ENCODE results near the gene PNPLA8.

Gene PNPLA8

DNA sequence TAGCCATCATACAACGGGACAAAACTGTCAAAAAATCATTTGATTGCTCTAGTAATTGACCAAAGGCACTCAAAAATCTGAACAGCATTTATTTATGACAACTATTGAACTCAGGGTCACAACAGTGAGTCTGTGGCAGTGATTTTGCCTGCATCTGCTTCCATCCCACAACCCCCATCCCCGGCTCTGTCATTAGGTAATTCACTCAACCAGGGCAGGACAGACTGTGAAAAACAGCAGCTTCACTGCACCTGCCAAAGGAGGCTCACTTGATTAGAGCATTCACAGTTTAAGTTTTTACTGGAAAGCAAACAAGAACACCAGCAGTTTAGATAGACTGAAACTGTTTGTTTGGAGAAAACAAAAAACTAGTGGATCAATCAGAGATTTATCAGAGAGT lies 91.9 kb downstream of the PNPLA8 start:
- DNase-seq = no peak

DNA sequence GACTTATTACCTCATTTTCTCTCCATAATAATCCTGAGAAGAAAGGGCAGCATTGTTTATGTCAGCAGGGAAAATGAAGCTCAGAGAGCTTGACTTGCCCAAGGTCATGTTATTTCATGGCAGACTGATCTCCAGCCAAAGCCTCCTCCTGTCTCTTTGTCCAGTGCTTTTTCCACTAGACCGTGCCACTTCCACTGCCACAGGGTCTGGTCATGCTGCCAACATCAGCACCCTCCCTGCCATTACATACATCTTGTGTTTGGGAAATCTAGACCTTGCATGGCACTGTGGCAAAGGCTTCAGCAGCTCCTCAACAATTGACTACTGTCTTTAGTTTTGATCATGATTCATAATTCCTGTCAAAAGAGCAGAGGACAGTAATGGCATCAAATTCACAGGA lies 94.8 kb downstream of the PNPLA8 start:
- no peak for DNase-seq

DNA sequence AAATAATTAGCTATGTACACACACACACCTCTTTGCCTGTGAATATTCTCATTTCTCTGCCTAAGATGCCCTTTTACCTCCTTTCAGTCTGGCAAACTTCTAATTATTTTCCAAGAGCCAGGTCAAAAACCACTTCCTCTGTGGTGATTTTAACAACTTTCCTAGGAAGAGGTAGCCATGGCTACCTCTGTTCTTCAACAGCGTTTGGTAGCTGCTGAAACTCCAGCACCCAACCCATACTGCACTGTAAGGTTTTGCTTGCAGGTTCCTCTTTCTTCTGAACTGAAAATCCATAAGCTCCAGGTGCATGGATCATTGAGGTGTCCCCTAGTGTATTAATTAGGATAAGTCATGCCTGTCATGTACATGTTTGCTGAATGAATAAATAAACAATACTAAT lies 95.3 kb downstream of the PNPLA8 start:
- DNase-seq = no peak

DNA sequence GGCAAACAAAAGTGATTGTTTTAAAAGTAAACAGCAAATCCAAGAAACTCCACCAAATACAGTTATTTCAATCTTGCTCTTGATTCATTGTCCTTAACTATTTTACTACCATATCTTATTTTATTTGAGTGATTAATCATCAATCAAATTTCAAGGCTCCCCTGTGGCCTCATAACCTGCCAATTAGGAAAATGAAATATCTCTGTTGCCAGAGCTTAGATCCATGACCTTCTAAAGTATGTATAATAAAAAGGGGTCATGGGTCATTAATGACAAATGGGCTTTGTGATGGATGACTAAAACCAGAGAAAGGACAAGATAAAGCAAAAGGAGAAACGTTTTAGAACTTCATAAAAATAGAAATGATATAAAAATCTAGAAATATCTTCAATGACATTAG lies 98.2 kb downstream of the PNPLA8 start:
- no peak for DNase-seq

DNA sequence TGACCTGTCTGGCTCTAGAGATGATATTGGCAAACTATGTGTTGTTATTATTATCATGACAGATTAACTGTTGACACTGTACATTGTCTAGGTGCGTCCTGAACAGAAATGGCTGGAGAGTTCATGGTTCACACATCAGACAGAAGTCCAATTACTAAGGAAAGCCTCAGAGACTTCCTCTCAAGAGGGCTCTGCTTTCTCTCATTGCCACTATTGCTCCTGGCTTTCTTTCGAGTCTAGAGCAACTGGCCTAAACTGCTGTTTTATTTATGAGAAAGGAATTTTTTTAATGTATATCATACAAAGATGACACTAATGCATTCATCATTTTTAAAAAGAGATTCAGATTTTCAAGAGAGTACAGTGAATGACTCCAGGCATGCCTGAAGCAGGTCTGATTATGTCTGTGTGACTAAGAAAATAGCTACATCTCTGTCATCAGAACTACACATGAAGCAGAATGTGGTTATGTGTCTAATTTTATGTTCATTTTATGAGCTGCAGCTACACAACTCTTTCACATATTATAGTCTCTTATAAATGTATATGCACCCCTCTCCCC lies 100.1 kb downstream of the PNPLA8 start:
- no peak for DNase-seq

DNA sequence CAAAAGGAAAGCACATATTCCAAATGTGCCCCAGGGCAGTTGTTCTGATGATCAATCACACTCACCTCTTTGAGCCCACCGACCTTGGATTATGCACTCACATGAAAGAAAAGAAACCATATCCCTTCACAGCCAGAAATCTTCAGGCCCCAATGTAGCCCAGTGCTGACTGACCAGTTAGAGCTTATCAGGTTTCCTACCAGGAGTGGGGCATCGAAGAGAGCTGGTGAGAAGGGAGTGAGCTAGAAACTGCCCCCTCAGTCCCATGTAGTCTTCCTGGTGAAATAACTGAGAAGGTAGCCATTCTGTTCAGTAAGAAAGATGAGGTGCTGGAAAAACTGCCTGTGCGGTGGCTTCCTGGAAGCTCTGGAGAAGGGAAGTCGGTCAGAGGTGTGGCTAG lies 101.9 kb downstream of the PNPLA8 start:
- no peak for DNase-seq

DNA sequence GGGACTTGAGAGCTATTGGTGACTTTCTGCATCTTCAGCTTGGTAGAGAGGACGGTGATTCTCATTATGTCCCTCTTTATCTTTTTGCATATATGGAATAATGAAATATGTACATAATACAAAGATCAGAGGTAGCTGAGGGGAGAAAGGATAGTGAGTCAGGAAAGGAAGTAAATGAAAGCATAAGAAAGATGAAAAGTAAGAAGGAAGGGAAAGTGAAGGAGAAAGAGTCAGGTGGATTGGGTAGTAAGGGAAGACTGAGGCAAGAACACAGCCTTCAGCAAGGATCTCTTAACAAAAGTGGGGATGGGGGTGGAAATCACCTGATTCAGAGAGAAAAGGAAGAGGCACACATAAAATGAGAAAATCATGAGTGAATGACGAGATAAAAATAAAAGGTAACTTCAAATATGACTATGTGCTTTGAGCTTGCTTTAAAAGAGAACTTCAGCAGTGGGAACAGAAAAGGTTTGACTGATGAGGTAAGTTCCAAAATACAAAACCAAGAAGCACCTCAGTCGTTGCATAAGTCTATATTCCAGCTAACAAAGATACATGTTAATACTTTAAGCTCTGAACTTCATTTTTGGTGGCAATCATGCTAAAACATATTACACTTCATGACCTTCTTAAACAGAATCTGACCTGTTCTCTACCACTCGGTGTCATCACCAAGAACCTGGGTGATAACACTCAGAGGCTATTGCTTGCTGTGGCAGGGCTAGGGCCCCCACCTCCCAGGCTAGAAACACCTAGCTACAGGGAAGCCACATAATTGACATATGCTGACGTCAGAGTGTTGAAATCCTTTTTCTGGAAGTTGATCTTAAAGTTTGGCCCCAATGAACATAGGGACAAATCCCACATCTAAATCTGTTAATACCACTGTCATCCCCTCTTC lies 102.6 kb downstream of the PNPLA8 start:
- no peak for DNase-seq

DNA sequence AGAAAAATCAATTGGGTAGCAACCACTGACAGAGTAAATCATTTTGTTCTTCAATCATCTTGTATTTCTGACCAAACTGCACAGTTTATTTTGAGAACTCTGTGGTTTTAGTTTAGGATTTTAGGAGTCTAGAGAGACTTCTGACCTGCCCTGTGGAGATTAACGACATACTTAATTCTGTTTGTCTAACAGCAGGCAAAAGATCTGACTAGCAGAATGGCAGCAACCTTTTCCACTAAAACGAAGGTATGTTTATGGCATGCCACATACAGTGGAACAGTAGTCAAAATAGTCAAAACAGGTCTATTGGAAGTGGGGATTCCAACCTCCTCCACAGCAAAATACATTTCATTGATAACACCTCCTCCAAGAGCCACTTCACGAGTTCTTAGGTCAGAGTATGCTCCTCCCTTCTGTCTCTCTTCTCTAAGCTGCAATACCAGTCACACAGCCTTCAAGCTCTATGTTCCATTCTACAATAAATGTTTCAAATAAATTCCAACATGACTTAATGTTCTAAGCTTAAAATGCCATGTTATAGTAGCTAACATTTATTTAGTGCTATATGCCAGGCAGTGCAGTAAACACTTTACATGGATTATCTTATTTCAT lies 104.1 kb downstream of the PNPLA8 start:
- no peak for DNase-seq
